Choroid plexus epithelial cell (primary cell): ENCODE measurements around the gene ALG1.

ENCODE experiments used
- DNase-seq: peaks from one replicate; pipeline ENCODE4 v3.0.0-alpha.2; 2010; ENCODE audit warnings: low read depth
- H3K4me3 ChIP-seq: 2 replicates; pipeline ENCODE4 v1.5.1; 2011; ENCODE audit warnings: low read depth, mild to moderate bottlenecking, control low read depth, low read length, moderate library complexity
- CTCF ChIP-seq: conservative IDR thresholded peaks from 2 replicates; pipeline ENCODE4 v1.5.1; 2011; ENCODE audit warnings: low read depth, mild to moderate bottlenecking, control low read depth, inconsistent platforms, low read length, moderate library complexity

Gene ALG1, protein sequence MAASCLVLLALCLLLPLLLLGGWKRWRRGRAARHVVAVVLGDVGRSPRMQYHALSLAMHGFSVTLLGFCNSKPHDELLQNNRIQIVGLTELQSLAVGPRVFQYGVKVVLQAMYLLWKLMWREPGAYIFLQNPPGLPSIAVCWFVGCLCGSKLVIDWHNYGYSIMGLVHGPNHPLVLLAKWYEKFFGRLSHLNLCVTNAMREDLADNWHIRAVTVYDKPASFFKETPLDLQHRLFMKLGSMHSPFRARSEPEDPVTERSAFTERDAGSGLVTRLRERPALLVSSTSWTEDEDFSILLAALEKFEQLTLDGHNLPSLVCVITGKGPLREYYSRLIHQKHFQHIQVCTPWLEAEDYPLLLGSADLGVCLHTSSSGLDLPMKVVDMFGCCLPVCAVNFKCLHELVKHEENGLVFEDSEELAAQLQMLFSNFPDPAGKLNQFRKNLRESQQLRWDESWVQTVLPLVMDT

DNA sequence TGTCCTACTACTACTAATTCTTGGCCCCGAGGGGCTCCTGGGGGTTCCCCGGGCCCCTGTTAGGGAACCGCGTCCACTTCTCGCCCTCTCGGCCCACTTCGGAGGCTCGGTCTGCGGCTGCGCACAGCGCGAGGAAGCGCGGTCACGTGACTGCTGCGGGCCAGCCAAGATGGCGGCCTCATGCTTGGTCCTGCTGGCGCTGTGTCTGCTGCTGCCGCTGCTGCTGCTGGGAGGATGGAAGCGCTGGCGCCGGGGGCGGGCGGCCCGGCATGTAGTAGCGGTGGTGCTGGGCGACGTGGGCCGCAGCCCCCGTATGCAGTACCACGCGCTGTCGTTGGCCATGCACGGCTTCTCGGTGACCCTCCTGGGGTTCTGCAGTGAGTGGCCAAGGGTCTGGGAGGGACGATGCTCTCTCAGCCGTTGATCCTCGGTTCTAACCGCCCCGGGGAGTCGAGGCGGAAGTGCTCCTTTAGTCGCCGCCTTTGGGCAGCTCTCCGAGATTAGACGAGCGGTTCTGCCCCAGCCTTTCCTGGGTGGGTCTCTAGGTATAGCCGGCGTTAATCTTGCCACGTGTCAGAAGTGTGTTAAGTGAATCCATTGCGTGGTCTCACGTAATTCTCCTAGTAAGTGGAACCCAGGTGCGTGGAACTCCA is at the start of gene ALG1:
ALG1 (plus strand) TSS at position 163 of the 653 bp plus-strand sequence; CDS start at position 170, 7 bp downstream.
- peak within 1 kb of the TSS; percentile 88 for H3K4me3 ChIP-seq
- TF ChIP-seq CTCF: no peak
- DNase-seq: peak; percentile 89

DNA sequence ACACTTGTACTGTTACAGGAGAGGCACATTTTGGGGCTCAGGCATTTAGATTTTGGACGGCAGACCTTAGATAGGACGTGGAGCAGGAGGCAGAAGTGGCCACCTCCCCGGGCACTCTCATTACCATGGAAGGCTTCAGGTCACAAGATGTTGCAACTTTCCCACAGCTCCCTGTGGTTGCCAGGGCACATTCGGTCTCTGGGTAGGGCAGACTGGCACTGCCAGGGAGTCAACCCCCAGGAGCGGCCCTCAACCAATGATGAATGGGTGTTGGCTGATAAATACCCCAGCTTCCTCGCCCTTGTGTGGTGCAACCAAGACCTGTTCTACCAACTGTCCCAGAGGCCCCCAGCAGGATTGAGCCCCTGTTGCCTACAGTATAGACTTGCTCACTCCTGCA is 49.1 kb upstream of the ALG1 start:
- no peak for DNase-seq
- TF ChIP-seq CTCF: no peak
- no peak overlapping the region for H3K4me3 ChIP-seq

DNA sequence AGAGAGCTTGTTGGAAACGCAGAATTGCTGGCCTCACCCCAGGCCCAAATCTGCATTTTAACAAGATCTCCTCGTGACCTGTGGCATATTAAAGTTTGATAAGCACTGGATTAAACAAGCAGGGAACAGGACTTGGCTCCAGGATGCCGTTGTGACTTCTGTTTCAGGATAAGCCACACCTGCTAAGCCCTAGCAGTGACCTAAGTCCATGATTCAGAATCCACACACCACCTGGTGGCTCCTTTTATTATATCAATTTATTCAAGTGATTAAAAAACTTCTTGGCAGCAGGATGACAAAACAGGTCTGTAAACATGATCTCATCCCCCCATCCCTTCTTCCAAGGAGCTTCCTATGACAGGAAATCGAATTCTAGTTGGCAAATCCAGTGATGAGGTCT is 47.0 kb upstream of the ALG1 start:
- H3K4me3 ChIP-seq: no peak overlapping the region
- peak; percentile 18 for DNase-seq
- TF ChIP-seq CTCF: no peak

- peak; percentile 44 for DNase-seq
- no peak overlapping the region for H3K4me3 ChIP-seq
- TF ChIP-seq CTCF: peak; percentile 62
Observed at GRCh38 chr16:5025171-5025632, 46.4 kb upstream of the ALG1 start.

DNA sequence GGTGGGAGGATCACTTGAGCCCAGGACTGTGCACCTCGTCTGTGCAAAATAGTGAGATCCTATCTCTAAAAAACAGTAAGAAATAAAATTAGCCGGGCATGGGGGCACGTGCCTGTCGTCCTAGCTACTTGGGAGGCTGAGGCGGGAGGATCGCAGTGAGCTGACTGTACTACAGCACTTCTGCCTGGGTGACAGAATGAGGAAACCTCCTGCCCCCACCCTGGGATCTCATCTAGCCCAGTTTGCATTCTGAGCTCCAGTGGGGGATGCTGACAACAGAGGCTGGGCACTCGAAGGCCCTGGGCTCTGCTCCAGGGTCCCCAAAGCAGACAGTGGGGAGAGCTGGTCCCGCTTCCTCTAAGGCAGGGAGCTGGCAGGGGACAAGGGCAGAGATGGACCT is 45.0 kb upstream of the ALG1 start:
- DNase-seq: no peak
- no peak overlapping the region for H3K4me3 ChIP-seq
- no peak for TF ChIP-seq CTCF

DNA sequence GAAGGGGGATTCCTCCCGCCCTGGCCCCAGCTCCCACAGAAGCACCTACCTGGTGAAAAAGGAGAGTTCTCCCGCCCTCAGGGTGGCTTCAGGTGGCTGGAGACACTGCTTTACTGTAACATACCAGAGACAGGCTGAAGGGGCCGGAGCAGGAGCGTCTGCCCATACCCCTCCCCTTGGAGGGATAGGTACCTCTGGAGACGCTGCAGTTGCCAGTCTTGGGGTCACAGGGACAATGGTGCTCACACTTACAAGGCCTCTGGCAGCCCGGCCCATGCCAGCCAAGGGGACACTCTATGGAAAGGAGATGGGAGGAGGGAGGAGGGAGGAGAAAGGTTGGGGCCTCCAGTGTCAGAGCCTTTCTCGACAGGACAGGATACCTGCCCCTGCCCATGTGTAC is 44.6 kb upstream of the ALG1 start:
- no peak for DNase-seq
- TF ChIP-seq CTCF: no peak
- H3K4me3 ChIP-seq: no peak overlapping the region
